Aorta (tissue), 5 donors: ENCODE data around the gene XPR1. TPM values are rescaled to one million over a fixed set of nuclear protein-coding genes. Genes with fewer than 3 reads are reported as not detected.

ENCODE experiments used
- ATAC-seq: fragments of 200-7000 bp; cut with Tn5 transposase; one replicate; pipeline ENCODE4 v1.9.1; 2022; ENCODE audit warnings: moderate library complexity; ENCODE audit not compliant: low FRiP score
- DNase-seq, 2 donors: peaks; one replicate each; pipeline ENCODE4 v3.0.0-alpha.2; 2020
- H3K27ac ChIP-seq, 2 donors: one replicate each; pipeline ENCODE4 v1.5.1; 2013; ENCODE audit warnings: low read length in 2 of 2, mild to moderate bottlenecking in 2 of 2, moderate library complexity in 2 of 2, control low read depth in 1 of 2, inconsistent platforms in 1 of 2, low read depth in 1 of 2
- H3K27me3 ChIP-seq, 2 donors: one replicate each; pipeline ENCODE4 v1.6.1; 2013; ENCODE audit warnings: control low read depth in 1 of 2, low read length in 1 of 2, mild to moderate bottlenecking in 1 of 2, moderate library complexity in 1 of 2; ENCODE audit not compliant: insufficient read depth in 2 of 2, control insufficient read depth in 1 of 2
- H3K36me3 ChIP-seq, 2 donors: one replicate each; pipeline ENCODE4 v1.6.1; 2013; ENCODE audit warnings: control low read depth in 1 of 2, low read length in 1 of 2, mild to moderate bottlenecking in 1 of 2; ENCODE audit not compliant: insufficient read depth in 2 of 2, control insufficient read depth in 1 of 2
- H3K4me1 ChIP-seq, 2 donors: one replicate each; pipeline ENCODE4 v1.6.1; 2013; ENCODE audit warnings: low read length in 2 of 2, control low read depth in 1 of 2, mild to moderate bottlenecking in 1 of 2, moderate library complexity in 1 of 2; ENCODE audit not compliant: insufficient read depth in 2 of 2, control insufficient read depth in 1 of 2
- H3K4me3 ChIP-seq, 2 donors: one replicate each; pipeline ENCODE4 v1.5.1; 2013; ENCODE audit warnings: low read length in 2 of 2, control low read depth in 1 of 2, mild to moderate bottlenecking in 1 of 2
- H3K9me3 ChIP-seq: one replicate; pipeline ENCODE4 v1.6.1; 2013; ENCODE audit warnings: mild to moderate bottlenecking, low read length; ENCODE audit not compliant: control insufficient read depth
- WGBS, 2 donors: extraction: QIAGEN DNeasy Blood & Tissue Kit; methylation state at CpG; one replicate each; pipeline ENCODE4 v1.1.7; 2013; 5-methylcytosine and 5-hydroxymethylcytosine counted together
- intact Hi-C, 2 donors: fragments of 100-400 bp; cut with DNase I; formaldehyde crosslinking; loops; one replicate each; pipeline versions ENCODE4 v1.14.2 to v1.15.0; 2022
- polyA plus RNA-seq, 2 donors: library from polyadenylated mRNA; stranded (reverse); fragments of 200-250 nt; gene quantifications; one replicate each; pipeline ENCODE4 v1.2.3, GENCODE V29; 2013
- total RNA-seq, 2 donors: library from RNA; stranded (reverse); fragmentation: NEBNext Ultra II Directional; extraction: Animal tissue kit (Norgen Biotek cat#: 25700); gene quantifications; one replicate each; pipeline ENCODE4 v1.2.1, GENCODE V29; 2021
- donor health status: healthy with polysubstance abuse.
- donor health status: Bipolar disorder and iron deficiency.
- donor health status: DM: no; HTN: no; CAD: no.
- donor health status: DM: no; HTN: no; CAD: no.
- donor health status: DM: yes; HTN: yes; CAD: no.

XPR1 gene
- total and polyA plus RNA-seq, 4 donors: 4.6 to 55.4 (median 15.6) TPM

- DNase-seq (no peak), ATAC-seq (no peak)
- Histone ChIP-seq H3K27ac (no peak overlapping the region), H3K9me3 (no peaks in the 10 kb centered on the region), H3K4me3 (no peak overlapping the region), H3K4me1 (peaks cover 0 to 1% of the 10 kb centered on the region in 2 donors), H3K36me3 (no peaks in the 10 kb centered on the region), H3K27me3 (no peaks in the 10 kb centered on the region)
- intact Hi-C loops: no loop called here
- WGBS, 2 donors: 94 to 97% methylated on average over 4 of the region's 4 CpGs
Measured at GRCh38 chr1:180728472-180729106, 96.8 kb downstream of the XPR1 start.

- ATAC-seq: no peak
- H3K4me1 ChIP-seq: no peaks in the 10 kb centered on the region
- DNase-seq: no peak
- no peak overlapping the region for H3K4me3 ChIP-seq
- no peak overlapping the region for H3K27ac ChIP-seq
- no peaks in the 10 kb centered on the region for H3K27me3 ChIP-seq
- H3K36me3 ChIP-seq: no peaks in the 10 kb centered on the region
- intact Hi-C loops: no loop called here
- 98 to 99% methylated on average over 4 of the region's 4 CpGs for WGBS, 2 donors
- peaks cover 1% of the 10 kb centered on the region for H3K9me3 ChIP-seq
Measured at GRCh38 chr1:180731131-180731530, 99.3 kb downstream of the XPR1 start.

DNA sequence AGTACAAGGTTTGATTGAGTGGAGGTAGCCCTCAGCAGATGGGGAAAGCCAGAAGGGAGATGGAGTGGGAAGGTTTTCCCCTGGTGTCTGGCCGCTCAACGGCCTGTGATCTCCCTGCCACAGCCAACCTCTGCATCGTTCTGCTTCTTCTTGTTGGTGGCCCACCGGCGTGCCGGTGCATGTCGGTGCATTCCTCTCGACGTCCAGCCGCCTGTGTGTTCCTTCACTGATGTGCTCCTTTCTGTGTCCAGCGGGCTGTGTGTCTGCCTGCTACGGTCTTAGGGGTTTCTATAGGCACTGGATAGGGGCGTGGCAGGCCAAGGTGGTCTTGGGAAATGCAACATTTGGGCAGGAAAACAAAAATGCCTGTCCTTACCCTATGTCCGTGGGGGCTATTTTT, 101.0 kb downstream of the XPR1 start:
- Histone ChIP-seq H3K4me1 (no peaks in the 10 kb centered on the region), H3K27me3 (no peaks in the 10 kb centered on the region), H3K27ac (no peak overlapping the region), H3K36me3 (no peaks in the 10 kb centered on the region), H3K9me3 (peaks cover 1% of the 10 kb centered on the region), H3K4me3 (no peak overlapping the region)
- 97% methylated on average over 11 to 14 of the region's 14 CpGs for WGBS, 2 donors
- ATAC-seq: no peak
- no peak for DNase-seq
- intact Hi-C loops: no loop called here

DNA sequence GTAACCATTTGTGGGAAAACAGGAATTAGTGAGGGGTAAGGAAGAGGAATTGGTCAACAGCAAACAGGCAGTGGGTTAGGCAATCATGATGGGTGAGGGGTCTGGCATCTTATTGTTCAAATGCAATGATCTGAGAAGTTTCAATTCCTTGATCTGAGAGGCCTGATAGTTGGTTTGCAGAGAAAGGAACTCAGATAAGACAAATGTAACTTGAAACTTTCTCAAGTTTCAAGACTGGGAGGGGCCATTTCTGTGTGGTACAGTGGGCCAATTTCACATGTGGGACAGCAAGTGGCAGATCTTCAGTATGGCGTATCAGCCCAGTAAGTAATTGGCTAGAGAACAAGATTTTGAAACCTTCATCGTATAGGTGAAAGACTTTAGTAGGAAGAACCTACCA, 102.5 kb downstream of the XPR1 start:
- H3K27me3 ChIP-seq: no peaks in the 10 kb centered on the region
- H3K9me3 ChIP-seq: peaks cover 1% of the 10 kb centered on the region
- 96% methylated on average over 2 of the region's 2 CpGs for WGBS, 2 donors

DNA sequence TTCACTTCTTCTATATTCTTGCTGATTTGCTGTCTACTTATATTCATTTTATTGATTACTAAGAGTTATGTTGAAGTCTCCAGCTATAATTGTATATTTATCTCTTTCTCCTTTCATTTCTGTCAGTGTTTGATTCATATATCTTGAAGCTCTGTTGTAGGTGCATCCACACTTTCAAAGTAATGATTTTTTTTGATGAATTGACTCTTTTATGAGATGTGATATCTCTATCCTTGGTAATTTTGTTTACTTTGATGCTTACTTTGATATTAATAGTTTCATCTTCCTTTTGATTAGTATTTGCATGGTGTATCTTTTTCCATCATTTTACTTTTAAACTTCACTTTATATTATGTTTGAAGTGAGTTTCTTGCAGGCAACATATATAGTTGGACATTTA, 110.8 kb downstream of the XPR1 start:
- H3K4me1 ChIP-seq: no peaks in the 10 kb centered on the region

More for the DNA sequence above, 102.5 kb downstream of the XPR1 start:
- no peak for ATAC-seq
- Histone ChIP-seq H3K4me3 (no peak overlapping the region), H3K36me3 (no peaks in the 10 kb centered on the region), H3K4me1 (no peaks in the 10 kb centered on the region), H3K27ac (no peak overlapping the region)
- no peak for DNase-seq
- intact Hi-C loops: no loop called here

DNA sequence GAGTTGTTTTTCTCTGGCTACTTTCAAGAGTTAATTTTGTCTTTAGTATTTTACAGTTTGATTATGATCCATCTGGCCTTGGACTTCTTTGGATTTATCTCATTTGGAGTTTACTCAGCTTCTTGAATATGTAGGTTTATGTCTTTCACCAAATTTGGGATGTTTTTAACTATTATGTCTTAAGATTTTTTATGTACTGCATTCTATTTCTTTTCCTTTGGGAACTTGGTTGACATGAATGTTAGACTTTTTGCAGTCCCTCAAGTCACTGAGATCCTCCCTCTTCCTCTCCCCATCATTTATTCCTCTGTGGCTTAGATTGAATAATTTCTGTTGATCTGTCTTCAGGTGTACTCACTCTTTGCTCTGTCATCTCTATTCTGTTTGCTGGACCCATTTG, 112.0 kb downstream of the XPR1 start:
- Histone ChIP-seq H3K27me3 (no peaks in the 10 kb centered on the region), H3K9me3 (no peaks in the 10 kb centered on the region), H3K36me3 (no peaks in the 10 kb centered on the region), H3K4me1 (no peaks in the 10 kb centered on the region), H3K4me3 (no peak overlapping the region), H3K27ac (no peak overlapping the region)
- intact Hi-C loops: no loop called here
- no peak for DNase-seq
- no peak for ATAC-seq

More for the DNA sequence above, 110.8 kb downstream of the XPR1 start:
- Histone ChIP-seq H3K27ac (no peak overlapping the region), H3K36me3 (no peaks in the 10 kb centered on the region), H3K4me3 (no peak overlapping the region), H3K9me3 (no peaks in the 10 kb centered on the region), H3K27me3 (no peaks in the 10 kb centered on the region)
- intact Hi-C loops: no loop called here
- DNase-seq (no peak), ATAC-seq (no peak)

- ATAC-seq: no peak
Measured at GRCh38 chr1:180745098-180745497, 113.3 kb downstream of the XPR1 start.

GRCh38 chr1:180751921-180752320, 120.1 kb downstream of the XPR1 start:
- H3K4me1 ChIP-seq: no peaks in the 10 kb centered on the region
- no peak for ATAC-seq
- H3K9me3 ChIP-seq: no peaks in the 10 kb centered on the region
- H3K27ac ChIP-seq: no peak overlapping the region
- H3K36me3 ChIP-seq: no peaks in the 10 kb centered on the region
- no peak overlapping the region for H3K4me3 ChIP-seq
- no peaks in the 10 kb centered on the region for H3K27me3 ChIP-seq
- no peak for DNase-seq
- WGBS, 2 donors: 69 to 82% methylated on average over 2 of the region's 2 CpGs
- intact Hi-C loops: no loop called here

More at GRCh38 chr1:180745098-180745497, 113.3 kb downstream of the XPR1 start:
- WGBS, 2 donors: 91 to 94% methylated on average over 6 of the region's 6 CpGs
- Histone ChIP-seq H3K4me1 (no peaks in the 10 kb centered on the region), H3K9me3 (no peaks in the 10 kb centered on the region), H3K27ac (no peak overlapping the region), H3K27me3 (no peaks in the 10 kb centered on the region), H3K4me3 (no peak overlapping the region), H3K36me3 (no peaks in the 10 kb centered on the region)
- intact Hi-C loops: no loop called here
- no peak for DNase-seq

- no peaks in the 10 kb centered on the region for H3K36me3 ChIP-seq
- ATAC-seq (no peak), DNase-seq (no peak)
- H3K27me3 ChIP-seq: no peaks in the 10 kb centered on the region
- H3K27ac ChIP-seq: no peak overlapping the region
- WGBS, 2 donors: 97 to 98% methylated on average over 7 of the region's 7 CpGs
- intact Hi-C loops: no loop called here
- no peaks in the 10 kb centered on the region for H3K4me1 ChIP-seq
- no peaks in the 10 kb centered on the region for H3K9me3 ChIP-seq
- no peak overlapping the region for H3K4me3 ChIP-seq
Measured at GRCh38 chr1:180754453-180754852, 122.6 kb downstream of the XPR1 start.
